SK-N-SH (cell line): Measurements from ENCODE around the gene KCNJ18. TPM values are rescaled to one million over a fixed set of nuclear protein-coding genes. Genes with fewer than 3 reads are reported as not detected.
"Not testable (repeated sequence)": the region's sequence is repeated elsewhere in the genome, so short reads cannot be mapped to it uniquely, and the experiment has no call there.

Experiments used
- CTCF ChIA-PET: fragments of 300-600, 350-600 bp; formaldehyde crosslinking; extraction: SDS; loops from one replicate; lab custom pipeline; 2021; lab: Yijun Ruan, JAX
- POLR2A ChIA-PET: fragments of 350-600 bp; sonication (Branson Sonifier 250); formaldehyde crosslinking; extraction: SDS; loops from one replicate; lab custom pipeline; 2020; ENCODE audit warnings: antibody characterized with exemption, inconsistent platforms; lab: Yijun Ruan, JAX
- DNase-seq: peaks from one replicate; pipeline ENCODE4 v3.0.0; 2012
- H2AFZ ChIP-seq: fragments of 200-600 bp; sonication (generic); 2 replicates; pipeline ENCODE4 v1.8.1; 2016; ENCODE audit warnings: antibody characterized with exemption, mild to moderate bottlenecking, low read depth
- H3F3A ChIP-seq: fragments of 200-600 bp; sonication (generic); replicated peaks from 2 replicates; pipeline ENCODE3; 2016; ENCODE audit warnings: antibody characterized with exemption, mild to moderate bottlenecking; ENCODE audit not compliant: insufficient read depth
- H3K27ac ChIP-seq, 2 experiments: fragments of 200-500 bp in 1 of 2; fragments of 200-600 bp in 1 of 2; sonication (Bioruptor generic) in 1 of 2; sonication (generic), shearing (Covaris generic) in 1 of 2; 2 replicates each; pipeline versions ENCODE4 v1.5.1 to v1.6.1; 2014 to 2016; ENCODE audit warnings: low read depth in 2 of 2, inconsistent platforms in 1 of 2, low read length in 1 of 2, mild to moderate bottlenecking in 1 of 2, mixed read lengths in 1 of 2
- H3K27me3 ChIP-seq: fragments of 200-600 bp; sonication (generic), shearing (Covaris generic); 2 replicates; pipeline ENCODE4 v1.6.1; 2016; ENCODE audit warnings: mixed run types; ENCODE audit not compliant: insufficient read depth
- H3K36me3 ChIP-seq, 2 experiments: fragments of 200-500 bp in 1 of 2; fragments of 200-600 bp in 1 of 2; sonication (Bioruptor generic) in 1 of 2; sonication (generic) in 1 of 2; replicated peaks in 1 of 2; 2 replicates each; pipeline versions ENCODE3 to v1.5.1; 2014 to 2016; ENCODE audit warnings: low read length in 1 of 2, mild to moderate bottlenecking in 1 of 2; ENCODE audit not compliant: insufficient read depth in 2 of 2, control insufficient read depth in 1 of 2
- H3K4me1 ChIP-seq, 2 experiments: fragments of 200-500 bp in 1 of 2; fragments of 200-600 bp in 1 of 2; sonication (Bioruptor generic) in 1 of 2; sonication (generic), shearing (Covaris generic) in 1 of 2; 2 replicates each; pipeline versions ENCODE4 v1.5.1 to v1.6.1; 2014 to 2016; ENCODE audit warnings: low read depth in 1 of 2, low read length in 1 of 2, mixed run types in 1 of 2; ENCODE audit not compliant: insufficient read depth in 2 of 2, control insufficient read depth in 1 of 2
- H3K4me2 ChIP-seq: fragments of 200-600 bp; sonication (generic), shearing (Covaris generic); 2 replicates; pipeline ENCODE4 v1.6.1; 2017; ENCODE audit warnings: mixed run types
- H3K4me3 ChIP-seq, 2 experiments: fragments of 200-500 bp in 1 of 2; fragments of 200-600 bp in 1 of 2; sonication (Bioruptor generic) in 1 of 2; sonication (generic), shearing (Covaris generic) in 1 of 2; 2 replicates each; pipeline versions ENCODE4 v1.5.1 to v1.8.1; 2014 to 2016; ENCODE audit warnings: low read depth in 2 of 2, inconsistent platforms in 1 of 2, low read length in 1 of 2, mild to moderate bottlenecking in 1 of 2, mixed read lengths in 1 of 2, moderate library complexity in 1 of 2
- H3K79me2 ChIP-seq: fragments of 200-600 bp; sonication (generic); 2 replicates; pipeline ENCODE4 v1.8.1; 2017; ENCODE audit warnings: mild to moderate bottlenecking; ENCODE audit not compliant: insufficient read depth
- H3K9ac ChIP-seq: fragments of 200-600 bp; sonication (generic); 2 replicates; pipeline ENCODE4 v1.6.1; 2017; ENCODE audit warnings: mixed run types
- H3K9me2 ChIP-seq: fragments of 200-600 bp; sonication (generic); 2 replicates; pipeline ENCODE4 v1.6.1; 2017; ENCODE audit warnings: mixed run types
- H3K9me3 ChIP-seq: fragments of 200-600 bp; sonication (generic); 2 replicates; pipeline ENCODE4 v1.6.1; 2017; ENCODE audit warnings: mixed run types, mild to moderate bottlenecking, moderate library complexity
- H4K20me1 ChIP-seq: fragments of 200-600 bp; sonication (generic); 2 replicates; pipeline ENCODE4 v1.6.1; 2017; ENCODE audit warnings: mild to moderate bottlenecking, mixed run types; ENCODE audit not compliant: insufficient read depth
- WGBS: methylation state at CpG from one replicate; pipeline ENCODE4 v1.1.6; 2017; ENCODE audit warnings: low lambda C conversion rate; 5-methylcytosine and 5-hydroxymethylcytosine counted together
- polyA plus RNA-seq, 3 experiments: library from polyadenylated mRNA; depleted of rRNA; stranded (reverse); fragments of >200 nt; gene quantifications; 2 replicates each; pipeline ENCODE4 v1.2.3, GENCODE V29; 2012

The KCNJ18 gene
- polyA plus RNA-seq, 1 of the 3 experiments (the other 2 are of a cell fraction), result not detected

DNA sequence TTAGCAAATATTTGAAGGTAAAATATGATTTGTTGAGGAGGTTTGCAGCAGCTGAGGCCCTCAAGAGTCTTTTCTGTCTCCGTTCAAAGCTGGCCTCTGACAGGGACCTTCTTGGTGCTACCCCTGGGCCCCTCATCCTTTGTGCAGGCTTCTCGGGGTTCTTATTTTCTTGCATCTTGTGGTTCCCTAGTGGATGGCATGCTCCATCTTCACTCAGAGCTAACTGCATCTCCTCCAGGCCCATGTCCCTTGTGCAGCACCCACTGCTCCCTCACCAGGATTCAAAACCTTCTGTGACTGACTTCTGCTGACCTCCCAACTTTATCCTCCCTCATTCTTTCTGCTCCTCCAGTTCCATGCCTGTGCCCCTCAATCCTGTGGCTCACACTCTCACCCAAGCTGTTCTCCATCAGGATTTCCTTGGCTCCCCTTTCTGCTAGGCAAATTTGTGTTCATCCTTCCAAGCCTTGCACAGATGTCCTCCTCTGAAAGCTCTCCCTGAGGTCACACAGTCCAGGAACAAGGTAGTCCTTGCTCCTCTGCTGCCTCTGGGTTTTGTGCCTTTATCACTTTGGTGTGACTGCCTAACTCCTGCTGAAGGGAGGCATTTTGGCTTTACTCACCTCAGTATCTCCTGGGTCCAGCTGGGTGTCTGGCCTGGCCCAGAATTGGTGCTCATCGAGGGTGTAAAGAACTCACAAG, 25.5 kb upstream of the KCNJ18 start:
- DNase-seq, H3K4me1 ChIP-seq, H3K79me2 ChIP-seq, POLR2A ChIA-PET, H3K9me2 ChIP-seq, H3K27ac ChIP-seq, H3K4me3 ChIP-seq, H3F3A ChIP-seq, H3K9ac ChIP-seq, H3K9me3 ChIP-seq, CTCF ChIA-PET, H3K4me2 ChIP-seq, H4K20me1 ChIP-seq, H2AFZ ChIP-seq, H3K36me3 ChIP-seq: not testable (repeated sequence)
- 4% methylated on average over 3 of the region's 3 CpGs for WGBS
- peaks cover 30% of the 10 kb centered on the region for H3K27me3 ChIP-seq

DNA sequence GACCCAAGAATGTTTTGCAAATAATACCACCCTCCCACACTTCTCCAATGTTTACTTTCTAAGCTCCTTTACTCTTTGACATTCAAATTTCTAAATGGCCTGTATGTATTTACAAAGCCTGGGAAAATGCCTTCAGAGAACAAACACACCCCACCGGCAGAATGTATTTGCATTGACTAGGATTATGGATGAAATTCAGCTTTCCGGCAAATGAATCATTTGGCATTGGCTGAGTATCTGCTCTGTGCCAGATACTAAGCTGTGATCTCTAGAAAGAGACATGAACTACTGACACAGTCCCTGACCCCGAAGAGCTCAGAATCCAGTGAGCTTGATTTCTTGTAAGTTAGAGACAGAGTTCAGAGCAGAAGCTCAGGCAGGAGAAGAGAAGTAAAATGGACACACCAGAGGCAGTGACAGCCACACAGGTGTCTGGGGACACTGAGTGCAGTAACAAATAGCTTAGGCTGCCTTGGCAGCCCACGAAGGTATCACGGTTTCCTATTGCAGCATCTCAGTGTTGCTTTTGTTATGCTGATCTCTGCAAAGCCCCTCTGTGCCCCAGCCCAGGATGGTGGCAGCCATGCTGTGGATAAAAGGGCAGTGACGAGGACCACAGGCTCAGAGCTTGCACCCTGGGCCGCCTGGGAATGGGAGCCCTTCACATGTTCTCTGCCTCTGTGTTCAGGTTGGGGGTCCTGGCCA, 24.8 kb upstream of the KCNJ18 start:
- H3F3A ChIP-seq, CTCF ChIA-PET, H4K20me1 ChIP-seq, DNase-seq, H3K4me2 ChIP-seq, H3K9ac ChIP-seq, H3K9me3 ChIP-seq, H3K4me1 ChIP-seq, H3K79me2 ChIP-seq, H2AFZ ChIP-seq, POLR2A ChIA-PET, H3K27ac ChIP-seq, H3K9me2 ChIP-seq, H3K36me3 ChIP-seq, H3K4me3 ChIP-seq: not testable (repeated sequence)
- WGBS, result under 1% methylated on average over 7 of the region's 7 CpGs
- H3K27me3 ChIP-seq, result peaks cover 36% of the 10 kb centered on the region

DNA sequence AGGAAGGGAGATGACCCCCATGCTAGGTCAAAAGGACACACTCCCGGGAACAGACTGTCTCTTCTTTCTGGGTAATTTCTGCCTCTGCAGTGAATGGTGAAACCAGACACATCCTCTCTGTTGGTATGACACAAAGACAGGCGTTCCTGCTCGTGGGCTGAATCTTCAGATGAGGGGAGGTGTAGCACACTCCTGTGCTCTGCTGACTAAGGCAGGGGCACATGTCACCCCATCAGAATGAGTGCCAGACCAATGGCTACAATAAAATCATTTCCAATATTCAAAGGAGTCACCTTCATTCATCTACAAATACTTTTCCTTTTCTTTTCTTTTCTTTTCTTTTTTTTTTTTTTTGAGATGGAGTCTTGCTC, 24.2 kb upstream of the KCNJ18 start:
- POLR2A ChIA-PET, H3K9me3 ChIP-seq, H3K4me2 ChIP-seq, CTCF ChIA-PET, H3K79me2 ChIP-seq, H3K4me3 ChIP-seq, H3K4me1 ChIP-seq, DNase-seq, H3K9me2 ChIP-seq, H3K36me3 ChIP-seq, H2AFZ ChIP-seq, H4K20me1 ChIP-seq, H3K9ac ChIP-seq, H3F3A ChIP-seq, H3K27ac ChIP-seq: not testable (repeated sequence)
- 0% methylated on average over 3 of the region's 3 CpGs for WGBS
- H3K27me3 ChIP-seq, result peaks cover 39% of the 10 kb centered on the region

DNA sequence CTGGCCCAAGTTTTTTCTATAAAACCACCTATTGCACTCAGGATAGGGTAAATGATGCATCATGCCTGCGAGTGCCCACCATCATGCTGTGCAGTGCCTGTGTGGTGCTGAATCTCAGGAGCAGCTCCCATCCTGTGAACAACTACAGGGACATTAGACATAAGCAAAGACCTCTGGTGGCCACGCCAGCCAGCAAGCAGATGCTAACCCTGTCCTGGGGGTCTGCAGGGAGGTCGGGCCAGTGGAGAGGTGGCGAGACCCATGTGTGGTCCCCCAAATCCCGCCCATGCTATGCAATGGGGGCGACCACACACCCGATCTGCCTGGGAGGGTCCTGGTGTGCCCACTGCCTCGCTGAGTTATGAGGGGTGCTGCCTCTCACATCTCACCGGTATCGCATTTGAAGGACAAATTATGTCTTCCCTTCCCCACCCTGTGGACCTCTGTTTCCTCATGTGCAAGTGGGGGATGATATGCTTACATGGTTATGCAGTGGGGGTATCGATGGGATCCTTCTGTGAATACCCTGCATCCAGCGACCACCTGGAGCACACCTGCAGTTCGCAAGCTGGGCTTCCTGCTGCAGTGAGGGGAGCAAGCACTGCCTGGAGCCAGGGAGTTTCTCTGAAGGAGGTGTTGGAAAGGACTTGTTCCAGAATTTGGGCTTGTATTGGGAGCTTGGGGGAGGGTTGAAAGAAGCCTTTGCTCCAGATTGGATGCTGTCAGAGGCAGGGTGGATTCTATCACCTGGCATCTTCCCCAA, 23.4 kb upstream of the KCNJ18 start:
- H3F3A ChIP-seq, H3K79me2 ChIP-seq, H4K20me1 ChIP-seq, H3K9me3 ChIP-seq, H2AFZ ChIP-seq, H3K9me2 ChIP-seq, POLR2A ChIA-PET, H3K4me2 ChIP-seq, H3K27ac ChIP-seq, H3K4me1 ChIP-seq, H3K9ac ChIP-seq, CTCF ChIA-PET, DNase-seq, H3K36me3 ChIP-seq, H3K4me3 ChIP-seq: not testable (repeated sequence)
- 13% methylated on average over 13 of the region's 13 CpGs for WGBS
- peaks cover 47% of the 10 kb centered on the region for H3K27me3 ChIP-seq

DNA sequence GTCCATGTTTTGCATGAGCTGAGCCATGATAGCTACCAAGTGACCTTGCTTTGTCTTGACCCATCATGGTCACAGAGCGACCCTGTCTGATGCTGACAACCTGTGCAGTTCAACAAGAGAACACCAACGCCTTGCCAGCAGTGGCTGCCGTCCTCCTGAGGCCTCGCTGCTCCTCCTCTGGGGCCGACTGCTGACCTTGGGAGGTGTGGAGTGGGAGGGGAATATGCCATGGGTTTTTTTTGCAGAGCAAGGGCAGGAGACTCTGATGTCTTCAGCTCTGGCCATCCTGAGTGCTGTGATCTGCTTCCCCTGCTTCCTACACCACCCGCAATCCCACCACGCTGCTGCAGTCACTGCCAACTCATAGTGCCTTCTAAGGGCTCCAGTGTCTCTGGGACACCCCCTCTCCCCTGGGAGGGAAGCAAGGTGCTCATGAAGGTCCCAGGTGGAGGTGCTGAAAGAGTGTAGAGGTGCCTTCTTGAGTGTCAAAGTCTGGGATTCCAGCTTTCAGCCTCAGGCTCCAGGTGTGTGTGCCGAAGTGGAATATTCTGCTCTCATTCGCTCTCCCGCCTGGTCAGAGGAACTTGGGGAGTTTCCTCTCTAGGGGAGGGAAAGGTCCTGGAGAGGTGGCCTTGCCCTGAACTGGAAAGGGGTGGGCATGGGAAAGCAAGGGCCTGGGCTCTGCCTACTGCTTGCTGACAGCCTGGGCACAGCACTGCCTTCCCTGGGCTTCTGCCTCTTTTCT, 22.5 kb upstream of the KCNJ18 start:
- DNase-seq, H3K9me2 ChIP-seq, H3K4me3 ChIP-seq, H3K27ac ChIP-seq, H3K36me3 ChIP-seq, H3K4me1 ChIP-seq, H3K79me2 ChIP-seq, H3K4me2 ChIP-seq, H3K9ac ChIP-seq, CTCF ChIA-PET, H4K20me1 ChIP-seq, H2AFZ ChIP-seq, H3K9me3 ChIP-seq, H3F3A ChIP-seq, POLR2A ChIA-PET: not testable (repeated sequence)
- H3K27me3 ChIP-seq, result peaks cover 55% of the 10 kb centered on the region
- 13% methylated on average over 10 of the region's 10 CpGs for WGBS
